HG03135 (cell line): ENCODE measurements around the gene AQP10.
"Not testable (repeated sequence)": the region's sequence is repeated elsewhere in the genome, so short reads cannot be mapped to it uniquely, and the experiment has no call there.

ENCODE experiments used
- ATAC-seq: cut with Tn5 transposase; IDR thresholded peaks from one replicate; pipeline ENCODE4 v1.9.1; 2021; ENCODE audit warnings: mild to moderate bottlenecking, moderate library complexity; ENCODE audit not compliant: unreplicated experiment

Gene AQP10, protein sequence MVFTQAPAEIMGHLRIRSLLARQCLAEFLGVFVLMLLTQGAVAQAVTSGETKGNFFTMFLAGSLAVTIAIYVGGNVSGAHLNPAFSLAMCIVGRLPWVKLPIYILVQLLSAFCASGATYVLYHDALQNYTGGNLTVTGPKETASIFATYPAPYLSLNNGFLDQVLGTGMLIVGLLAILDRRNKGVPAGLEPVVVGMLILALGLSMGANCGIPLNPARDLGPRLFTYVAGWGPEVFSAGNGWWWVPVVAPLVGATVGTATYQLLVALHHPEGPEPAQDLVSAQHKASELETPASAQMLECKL

DNA sequence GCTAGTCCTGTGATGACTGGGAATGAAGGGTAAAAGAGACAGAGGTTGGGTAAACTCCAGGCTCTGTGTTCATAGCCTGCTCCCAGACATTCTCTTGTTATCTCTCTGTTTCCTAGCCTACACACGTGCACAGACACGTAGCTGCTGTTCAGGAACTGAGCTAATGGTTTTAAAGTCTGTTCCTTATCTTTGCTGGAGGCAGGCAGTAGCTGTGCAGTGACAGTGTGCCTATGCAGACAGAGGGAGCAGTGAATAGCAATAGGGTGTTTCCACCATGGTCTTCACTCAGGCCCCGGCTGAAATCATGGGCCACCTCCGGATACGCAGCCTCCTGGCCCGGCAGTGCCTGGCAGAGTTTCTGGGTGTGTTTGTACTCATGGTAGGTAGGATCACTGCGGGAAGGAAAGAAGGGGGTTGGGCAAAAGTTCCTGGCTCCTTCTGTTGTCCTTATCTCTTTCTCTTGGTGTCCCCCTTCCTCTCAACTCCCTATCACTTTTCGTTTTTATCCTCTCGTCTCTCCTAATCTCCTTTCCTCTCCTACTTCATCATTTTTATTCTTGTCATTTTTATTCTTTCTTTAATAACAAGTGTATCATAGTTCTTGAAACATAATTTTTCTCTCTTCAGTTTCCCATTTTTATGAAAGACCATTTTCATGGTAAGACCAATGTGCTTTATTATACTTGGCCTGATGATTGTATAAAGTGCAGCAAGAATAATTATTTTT is at the start of gene AQP10:
Gene AQP10, plus strand, starts transcription at position 212 of the 727 bp plus-strand sequence. Its CDS starts 63 bp downstream, at position 275.
- no peak for ATAC-seq

GRCh38 chr1:154272217-154272998 is 48.5 kb upstream of the AQP10 start, which contains the start of gene HAX1:
Gene HAX1 (plus strand): TSS chr1:154272629. CDS start chr1:154272724, 95 bp downstream.
- ATAC-seq, result peak; percentile 86

DNA sequence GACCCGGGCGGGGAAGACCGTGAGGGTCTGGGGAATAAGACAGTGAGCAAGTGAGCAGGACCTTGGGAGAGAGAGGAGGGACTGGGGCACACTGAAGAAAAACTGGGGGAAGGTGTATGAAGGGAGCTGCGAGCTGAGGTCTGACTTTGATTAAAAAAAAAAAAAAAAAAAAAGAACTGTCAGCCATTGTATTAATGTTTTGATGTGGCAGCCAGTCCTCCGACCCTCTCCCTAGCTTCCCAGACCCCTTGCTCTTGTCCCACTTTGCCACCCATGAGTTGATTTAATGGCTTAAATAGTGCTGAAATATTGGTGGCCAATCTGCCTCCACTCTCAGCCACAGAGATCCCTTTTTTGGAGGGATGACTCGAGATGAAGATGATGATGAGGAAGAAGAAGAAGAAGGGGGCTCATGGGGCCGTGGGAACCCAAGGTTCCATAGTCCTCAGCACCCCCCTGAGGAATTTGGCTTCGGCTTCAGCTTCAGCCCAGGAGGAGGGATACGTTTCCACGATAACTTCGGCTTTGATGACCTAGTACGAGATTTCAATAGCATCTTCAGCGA is 47.8 kb upstream of the AQP10 start:
- ATAC-seq, result no peak

DNA sequence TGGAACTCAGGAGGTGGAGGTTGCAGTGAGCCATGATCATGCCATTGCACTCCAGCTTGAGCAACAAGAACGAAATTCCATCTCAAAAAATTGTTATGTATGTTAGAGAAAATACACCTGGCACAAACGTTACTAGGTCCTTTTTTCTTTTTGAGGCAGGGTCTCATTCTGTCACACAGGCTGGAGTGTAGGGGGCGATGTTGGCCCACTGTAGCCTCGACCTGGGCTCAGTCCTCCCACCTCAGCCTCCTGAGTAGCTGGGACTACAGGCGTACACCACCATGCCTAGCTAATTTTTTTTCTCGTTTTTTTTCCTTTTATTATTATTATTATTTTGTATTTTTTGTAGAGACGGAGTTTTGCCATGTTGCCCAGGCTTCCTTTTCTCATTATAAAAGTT is 44.1 kb upstream of the AQP10 start:
- no peak for ATAC-seq

DNA sequence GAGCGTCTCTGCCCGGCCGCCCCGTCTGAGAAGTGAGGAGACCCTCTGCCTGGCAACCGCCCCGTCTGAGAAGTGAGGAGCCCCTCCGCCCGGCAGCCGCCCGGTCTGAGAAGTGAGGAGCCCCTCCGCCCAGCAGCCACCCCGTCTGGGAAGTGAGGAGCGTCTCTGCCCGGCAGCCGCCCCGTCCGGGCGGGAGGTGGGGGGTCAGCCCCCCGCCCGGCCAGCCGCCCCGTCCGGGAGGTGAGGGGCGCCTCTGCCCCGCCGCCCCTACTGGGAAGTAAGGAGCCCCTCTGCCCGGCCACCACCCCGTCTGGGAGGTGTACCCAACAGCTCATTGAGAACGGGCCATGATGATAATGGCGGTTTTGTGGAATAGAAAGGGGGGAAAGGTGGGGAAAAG is 33.3 kb upstream of the AQP10 start:
- not testable (repeated sequence) for ATAC-seq

DNA sequence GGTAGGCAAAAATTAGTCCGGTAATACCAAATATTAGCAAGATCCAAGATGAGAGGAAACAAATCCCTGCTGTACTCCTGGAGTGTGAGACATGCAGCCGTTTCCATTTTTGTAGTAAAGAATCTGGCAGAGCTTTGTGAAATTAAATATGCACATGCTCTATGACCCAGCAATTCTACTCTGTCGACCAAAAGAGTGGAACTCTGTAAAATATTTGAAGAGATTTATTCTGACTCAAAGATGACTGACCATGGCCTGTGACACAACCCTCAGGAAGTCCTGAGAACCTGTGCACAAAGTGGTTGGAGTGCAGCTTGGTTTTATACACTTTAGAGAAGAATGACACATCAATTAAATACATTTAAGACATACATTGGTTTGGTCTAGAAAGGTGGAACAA is 32.2 kb upstream of the AQP10 start:
- no peak for ATAC-seq

GRCh38 chr1:154290921-154291320 is 30.0 kb upstream of the AQP10 start:
- no peak for ATAC-seq

DNA sequence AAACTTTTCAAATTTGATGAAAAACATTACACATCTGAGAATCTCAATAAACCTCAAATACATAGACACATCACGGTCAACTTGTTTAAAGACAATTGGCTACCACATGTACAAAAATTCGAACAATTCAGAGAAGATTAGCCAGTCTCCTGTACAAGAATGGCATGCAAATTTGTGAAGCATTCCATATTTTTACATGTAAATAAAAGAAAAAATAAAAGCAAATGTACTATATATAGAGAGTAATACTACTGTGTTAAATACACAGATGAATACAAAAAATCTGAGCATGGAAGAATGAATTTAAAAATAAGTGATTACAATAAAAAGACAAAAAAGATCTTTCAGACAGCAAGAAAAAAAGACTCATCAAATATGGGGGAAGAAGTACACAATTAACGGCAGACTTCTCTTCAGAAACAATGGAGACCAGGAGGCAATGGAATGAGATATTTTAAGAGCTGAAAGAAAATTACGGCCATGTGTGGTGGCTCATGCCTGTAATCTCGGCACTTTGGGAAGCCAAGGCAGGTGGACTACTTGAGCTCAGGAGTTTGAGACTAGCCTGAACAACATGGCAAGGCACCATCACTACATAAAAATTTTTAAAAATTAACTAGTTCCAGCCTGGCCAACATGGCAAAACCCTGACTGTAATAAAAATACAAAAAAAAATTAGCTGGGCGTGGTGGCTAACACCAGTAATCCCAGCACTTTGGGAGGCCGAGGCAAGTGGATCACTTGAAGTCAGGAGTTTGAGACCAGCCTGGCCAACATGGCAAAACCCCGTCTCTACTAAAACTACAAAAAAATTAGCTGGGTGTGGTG is 25.3 kb upstream of the AQP10 start:
- ATAC-seq, result no peak

DNA sequence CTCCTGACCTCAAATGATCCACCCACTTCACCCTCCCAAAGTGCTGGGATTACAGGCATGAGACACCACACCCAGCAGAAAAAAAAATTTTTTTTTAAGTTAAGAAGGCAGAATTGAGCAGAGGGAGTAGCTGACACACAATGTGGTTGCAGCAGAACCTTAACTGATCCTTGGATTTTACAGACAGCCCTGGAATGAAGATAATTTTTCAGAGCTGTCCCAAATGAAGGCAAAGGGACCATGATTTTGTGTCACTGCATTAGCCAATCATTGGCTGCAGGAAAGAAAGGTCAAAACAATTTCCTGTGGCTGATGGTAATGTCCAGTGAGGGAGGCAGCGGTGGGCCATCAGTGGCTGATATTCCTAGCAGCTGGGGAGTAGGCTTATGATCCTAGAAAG is 19.3 kb upstream of the AQP10 start:
- ATAC-seq, result no peak

DNA sequence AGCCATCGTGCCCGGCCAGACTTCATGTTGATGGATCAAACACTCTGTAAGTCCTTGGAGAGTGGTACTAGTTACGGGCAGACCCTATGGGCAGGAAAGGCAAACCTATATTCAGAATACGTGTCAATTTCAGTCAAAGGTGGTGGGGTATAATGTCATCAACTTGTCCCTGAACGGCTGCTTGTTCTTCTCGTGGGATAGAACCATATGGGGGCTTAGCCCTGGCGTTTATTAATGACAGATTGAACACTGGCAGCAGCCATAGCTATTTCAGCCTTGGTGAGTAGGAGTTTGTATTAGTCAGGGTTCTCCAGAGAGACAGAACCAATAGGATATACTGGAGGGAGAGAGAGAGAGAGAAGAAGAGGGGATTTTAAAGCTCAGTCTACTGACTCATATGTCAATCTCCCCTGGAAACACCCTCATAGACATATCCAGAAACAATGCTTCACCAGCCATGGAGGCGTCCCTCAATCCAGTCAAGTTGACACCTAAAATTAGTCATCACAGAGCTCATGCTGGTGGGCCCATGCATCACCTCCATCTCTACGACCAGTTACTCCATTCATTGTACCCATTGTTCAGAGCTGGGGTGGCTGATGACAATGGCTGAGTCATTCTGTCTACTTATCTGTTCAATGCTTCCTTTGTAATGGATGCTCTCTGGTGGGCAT is 16.1 kb upstream of the AQP10 start:
- ATAC-seq, result no peak

DNA sequence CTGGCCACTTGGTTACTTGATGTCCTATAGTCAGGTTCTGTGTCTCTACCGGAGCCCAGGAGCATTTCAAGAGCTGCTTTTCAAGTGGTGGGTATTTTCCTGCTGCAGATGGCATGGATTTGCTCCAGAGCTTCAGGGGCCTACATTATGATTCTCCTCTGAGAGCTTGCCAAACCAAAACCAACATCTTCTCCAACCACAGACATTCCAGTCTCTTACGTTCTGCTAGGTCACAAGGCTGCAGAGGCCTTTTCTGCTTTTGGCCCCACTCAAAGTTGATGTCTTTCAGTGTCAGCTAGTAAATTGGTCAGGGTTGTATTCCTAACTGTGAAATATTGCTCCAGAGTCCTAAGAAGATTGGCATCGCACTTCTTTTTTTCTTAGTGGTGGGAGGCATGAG is 14.7 kb upstream of the AQP10 start:
- ATAC-seq, result no peak

DNA sequence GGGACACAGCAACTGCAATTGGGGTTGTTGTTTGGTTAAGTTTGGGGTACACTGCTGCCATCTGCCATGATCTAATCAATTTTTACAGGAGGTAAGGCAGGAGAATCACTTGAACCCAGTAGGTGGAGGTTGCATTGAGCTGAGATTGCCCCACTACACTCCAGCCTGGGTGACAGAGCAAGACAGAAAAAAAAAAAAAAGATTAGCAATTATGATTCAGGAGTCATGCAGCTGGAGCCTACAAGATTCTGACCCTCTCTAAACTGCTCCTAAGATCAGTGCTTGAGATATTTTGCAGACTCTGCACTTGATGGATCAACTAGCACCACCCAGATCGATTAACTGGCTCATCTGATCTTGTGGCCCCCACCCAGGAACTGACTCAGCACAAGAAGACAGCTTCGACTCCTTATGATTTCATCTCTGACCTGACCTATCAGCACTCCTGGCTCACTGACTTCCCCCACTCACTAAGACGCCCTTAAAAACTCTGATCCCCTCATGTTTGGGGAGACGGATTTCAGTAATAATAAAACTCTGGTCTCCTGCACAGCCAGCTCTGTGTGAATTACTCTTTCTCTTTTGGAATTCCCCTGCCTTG is 13.1 kb upstream of the AQP10 start:
- not testable (repeated sequence) for ATAC-seq

GRCh38 chr1:154309136-154309535 is 11.8 kb upstream of the AQP10 start:
- not testable (repeated sequence) for ATAC-seq

DNA sequence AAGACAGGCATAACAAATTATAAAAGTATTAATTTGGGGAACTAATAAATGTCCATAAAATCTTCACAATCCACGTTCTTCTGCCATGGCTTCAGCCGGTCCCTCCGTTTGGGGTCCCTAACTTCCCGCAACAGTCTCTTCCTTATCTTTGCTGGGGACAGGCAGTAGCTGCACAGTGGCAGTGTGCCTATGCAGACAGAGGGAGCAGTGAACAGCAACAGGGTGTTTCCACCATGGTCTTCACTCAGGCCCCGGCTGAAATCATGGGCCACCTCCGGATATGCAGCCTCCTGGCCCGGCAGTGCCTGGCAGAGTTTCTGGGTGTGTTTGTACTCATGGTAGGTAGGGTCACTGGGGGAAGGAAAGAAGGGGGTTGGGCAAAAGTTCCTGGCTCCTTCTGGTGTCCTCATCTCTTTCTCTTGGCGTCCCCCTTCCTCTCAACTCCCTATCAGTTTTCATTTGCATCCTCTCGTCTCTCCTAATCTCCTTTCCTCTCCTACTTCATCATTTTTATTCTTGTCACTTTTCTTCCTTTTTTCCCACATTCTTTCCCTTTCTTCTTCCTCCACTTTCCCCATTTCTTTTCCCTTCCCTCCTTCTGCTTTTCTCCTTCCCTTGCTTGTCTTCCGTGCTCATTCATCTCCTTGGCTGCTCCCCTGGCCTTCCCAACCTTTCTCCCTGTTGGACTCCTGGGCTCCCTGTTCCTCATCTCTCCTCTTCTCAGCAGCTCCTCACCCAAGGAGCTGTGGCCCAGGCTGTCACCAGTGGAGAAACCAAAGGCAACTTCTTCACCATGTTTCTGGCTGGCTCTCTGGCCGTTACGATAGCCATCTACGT is 8.4 kb upstream of the AQP10 start:
- ATAC-seq, result not testable (repeated sequence)

GRCh38 chr1:154313066-154313356 is 7.9 kb upstream of the AQP10 start:
- no peak for ATAC-seq

DNA sequence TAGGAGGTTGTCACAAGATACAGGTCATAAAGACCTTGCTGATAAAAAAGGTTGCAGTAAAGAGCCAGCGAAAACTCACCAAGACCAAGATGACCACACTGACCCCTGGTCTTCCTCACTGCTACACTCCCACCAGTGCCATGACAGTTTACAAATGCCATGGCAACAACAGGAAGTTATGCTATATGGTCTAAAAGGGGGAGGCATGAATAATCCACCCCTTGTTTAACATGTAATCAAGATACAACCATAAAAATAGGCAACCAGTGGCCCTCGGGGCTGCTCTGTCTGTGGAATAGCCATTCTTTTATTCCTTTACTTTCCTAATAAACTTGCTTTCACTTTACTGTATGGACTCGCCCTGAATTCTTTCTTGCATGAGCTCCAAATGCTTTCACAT is 6.7 kb upstream of the AQP10 start:
- not testable (repeated sequence) for ATAC-seq

GRCh38 chr1:154316704-154317103 is 4.2 kb upstream of the AQP10 start:
- no peak for ATAC-seq

DNA sequence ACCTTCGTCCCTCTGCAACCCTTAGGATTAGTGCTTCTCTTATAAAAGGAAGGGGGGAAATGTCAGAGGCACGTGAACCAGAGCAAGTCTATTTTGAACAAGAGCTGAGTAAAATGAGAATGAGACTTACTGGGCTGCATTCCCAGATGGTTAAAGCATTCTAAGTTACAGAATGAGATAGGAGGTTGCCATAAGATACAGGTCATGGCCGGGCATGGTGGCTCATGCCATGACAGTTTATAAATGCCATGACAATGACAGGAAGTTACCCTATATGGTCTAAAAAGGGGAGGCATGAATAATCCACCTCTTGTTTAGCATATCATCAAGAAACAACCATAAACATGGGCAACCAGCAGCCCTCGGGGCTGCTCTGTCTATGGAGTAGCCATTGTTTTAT is 2.5 kb upstream of the AQP10 start:
- no peak for ATAC-seq

DNA sequence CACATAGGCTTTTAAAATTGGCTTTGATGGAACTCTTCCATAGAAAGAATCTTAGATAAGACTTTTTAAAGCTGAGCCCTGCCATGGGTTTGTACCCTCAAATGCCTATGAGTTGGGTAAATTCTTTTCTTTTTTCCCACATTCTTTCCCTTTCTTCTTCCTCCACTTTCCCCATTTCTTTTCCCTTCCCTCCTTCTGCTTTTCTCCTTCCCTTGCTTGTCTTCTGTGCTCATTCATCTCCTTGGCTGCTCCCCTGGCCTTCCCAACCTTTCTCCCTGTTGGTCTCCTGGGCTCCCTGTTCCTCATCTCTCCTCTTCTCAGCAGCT is 679 bp downstream of the AQP10 start:
- not testable (repeated sequence) for ATAC-seq
